Measurements from ENCODE around the gene SCN4B. TPM values are rescaled to one million over a fixed set of nuclear protein-coding genes. Genes with fewer than 3 reads are reported as not detected.
A peak's percentile ranks its signal among the peaks of the same experiment; 100 is the strongest.

SCN4B gene
- polyA plus RNA-seq, 1 experiment, result 0.43 TPM

- Histone ChIP-seq H3K36me3 (ENCODE audit: control insufficient read depth, insufficient read depth, low read length) (no peaks in the 10 kb centered on the region), H3K27me3 (ENCODE audit: control insufficient read depth, insufficient read depth, low read length) (peaks cover 39% of the 10 kb centered on the region), H3K4me3 (ENCODE audit: low read depth, low read length) (no peak overlapping the region)
- no peak for DNase-seq (ENCODE audit: low read depth)
- ChIA-PET CTCF (interaction anchor here (12.6 kb wide), 1 partner anchor 22 kb away, joined by 161 read pairs; no protein-coding TSS in a partner anchor), POLR2A (no interaction called here)
- TF ChIP-seq CTCF (IDR thresholded peaks at IDR 0.05; ENCODE audit: insufficient read depth, low read depth, low read length), result no peak
Measured at GRCh38 chr11:118147502-118147901, 5.1 kb downstream of the SCN4B start.

GRCh38 chr11:118146554-118146953, 6.1 kb downstream of the SCN4B start:
- POLR2A ChIA-PET, result no interaction called here
- CTCF ChIA-PET, result interaction anchor here (0.9 to 12.6 kb wide), 2 partner anchors 10 to 23 kb away, joined by 4 to 161 read pairs; no protein-coding TSS in a partner anchor
- H3K36me3 ChIP-seq (ENCODE audit: control insufficient read depth, insufficient read depth, low read length), result no peaks in the 10 kb centered on the region
- peaks cover 35% of the 10 kb centered on the region for H3K27me3 ChIP-seq (ENCODE audit: control insufficient read depth, insufficient read depth, low read length)
- DNase-seq (ENCODE audit: low read depth), result no peak
- no peak overlapping the region for H3K4me3 ChIP-seq (ENCODE audit: low read depth, low read length)
- TF ChIP-seq CTCF (IDR thresholded peaks at IDR 0.05; ENCODE audit: insufficient read depth, low read depth, low read length), result no peak

- H3K36me3 ChIP-seq (ENCODE audit: control insufficient read depth, insufficient read depth, low read length), result no peaks in the 10 kb centered on the region
- ChIA-PET POLR2A (interaction anchor here (0.6 kb wide), 1 partner anchor 26 kb away, joined by 4 read pairs; no protein-coding TSS in a partner anchor), CTCF (interaction anchor here (0.7 to 12.6 kb wide), 11 partner anchors 7 to 209 kb away, joined by 3 to 161 read pairs (median 4); partner anchors contain the start of gene SCN4B)
- peaks cover 26% of the 10 kb centered on the region for H3K27me3 ChIP-seq (ENCODE audit: control insufficient read depth, insufficient read depth, low read length)
- no peak for DNase-seq (ENCODE audit: low read depth)
- H3K4me3 ChIP-seq (ENCODE audit: low read depth, low read length), result peak overlapping the region; percentile 36
- TF ChIP-seq CTCF (IDR thresholded peaks at IDR 0.05; ENCODE audit: insufficient read depth, low read depth, low read length), result peak; percentile 88
Measured at GRCh38 chr11:118145285-118146227, 7.1 kb downstream of the SCN4B start.

GRCh38 chr11:118144301-118145268, 8.0 kb downstream of the SCN4B start:
- CTCF ChIA-PET, result interaction anchor here (0.6 to 12.6 kb wide), 14 partner anchors 8 to 909 kb away, joined by 3 to 161 read pairs (median 4); partner anchors contain the start of gene SCN4B
- Histone ChIP-seq H3K36me3 (ENCODE audit: control insufficient read depth, insufficient read depth, low read length) (no peaks in the 10 kb centered on the region), H3K27me3 (ENCODE audit: control insufficient read depth, insufficient read depth, low read length) (peaks cover 22% of the 10 kb centered on the region)

More at GRCh38 chr11:118144301-118145268, 8.0 kb downstream of the SCN4B start:
- TF ChIP-seq CTCF (IDR thresholded peaks at IDR 0.05; ENCODE audit: insufficient read depth, low read depth, low read length), result no peak
- POLR2A ChIA-PET, result no interaction called here
- DNase-seq (ENCODE audit: low read depth), result no peak
- H3K4me3 ChIP-seq (ENCODE audit: low read depth, low read length), result no peak overlapping the region
